SK-N-SH (cell line): Measurements from ENCODE around the gene ASPSCR1. TPM values are rescaled to one million over a fixed set of nuclear protein-coding genes. Genes with fewer than 3 reads are reported as not detected.

Source experiments
- CTCF ChIA-PET: fragments of 300-600, 350-600 bp; formaldehyde crosslinking; extraction: SDS; loops from one replicate; lab custom pipeline; 2021; lab: Yijun Ruan, JAX
- POLR2A ChIA-PET: fragments of 350-600 bp; sonication (Branson Sonifier 250); formaldehyde crosslinking; extraction: SDS; loops from one replicate; lab custom pipeline; 2020; ENCODE audit warnings: antibody characterized with exemption, inconsistent platforms; lab: Yijun Ruan, JAX
- DNase-seq: peaks from one replicate; pipeline ENCODE4 v3.0.0; 2012
- H2AFZ ChIP-seq: fragments of 200-600 bp; sonication (generic); 2 replicates; pipeline ENCODE4 v1.8.1; 2016; ENCODE audit warnings: antibody characterized with exemption, mild to moderate bottlenecking, low read depth
- H3F3A ChIP-seq: fragments of 200-600 bp; sonication (generic); replicated peaks from 2 replicates; pipeline ENCODE3; 2016; ENCODE audit warnings: antibody characterized with exemption, mild to moderate bottlenecking; ENCODE audit not compliant: insufficient read depth
- H3K27ac ChIP-seq, 2 experiments: fragments of 200-500 bp in 1 of 2; fragments of 200-600 bp in 1 of 2; sonication (Bioruptor generic) in 1 of 2; sonication (generic), shearing (Covaris generic) in 1 of 2; 2 replicates each; pipeline versions ENCODE4 v1.5.1 to v1.6.1; 2014 to 2016; ENCODE audit warnings: low read depth in 2 of 2, inconsistent platforms in 1 of 2, low read length in 1 of 2, mild to moderate bottlenecking in 1 of 2, mixed read lengths in 1 of 2
- H3K27me3 ChIP-seq: fragments of 200-600 bp; sonication (generic), shearing (Covaris generic); 2 replicates; pipeline ENCODE4 v1.6.1; 2016; ENCODE audit warnings: mixed run types; ENCODE audit not compliant: insufficient read depth
- H3K36me3 ChIP-seq, 2 experiments: fragments of 200-500 bp in 1 of 2; fragments of 200-600 bp in 1 of 2; sonication (Bioruptor generic) in 1 of 2; sonication (generic) in 1 of 2; replicated peaks in 1 of 2; 2 replicates each; pipeline versions ENCODE3 to v1.5.1; 2014 to 2016; ENCODE audit warnings: low read length in 1 of 2, mild to moderate bottlenecking in 1 of 2; ENCODE audit not compliant: insufficient read depth in 2 of 2, control insufficient read depth in 1 of 2
- H3K4me1 ChIP-seq, 2 experiments: fragments of 200-500 bp in 1 of 2; fragments of 200-600 bp in 1 of 2; sonication (Bioruptor generic) in 1 of 2; sonication (generic), shearing (Covaris generic) in 1 of 2; 2 replicates each; pipeline versions ENCODE4 v1.5.1 to v1.6.1; 2014 to 2016; ENCODE audit warnings: low read depth in 1 of 2, low read length in 1 of 2, mixed run types in 1 of 2; ENCODE audit not compliant: insufficient read depth in 2 of 2, control insufficient read depth in 1 of 2
- H3K4me2 ChIP-seq: fragments of 200-600 bp; sonication (generic), shearing (Covaris generic); 2 replicates; pipeline ENCODE4 v1.6.1; 2017; ENCODE audit warnings: mixed run types
- H3K4me3 ChIP-seq, 2 experiments: fragments of 200-500 bp in 1 of 2; fragments of 200-600 bp in 1 of 2; sonication (Bioruptor generic) in 1 of 2; sonication (generic), shearing (Covaris generic) in 1 of 2; 2 replicates each; pipeline versions ENCODE4 v1.5.1 to v1.8.1; 2014 to 2016; ENCODE audit warnings: low read depth in 2 of 2, inconsistent platforms in 1 of 2, low read length in 1 of 2, mild to moderate bottlenecking in 1 of 2, mixed read lengths in 1 of 2, moderate library complexity in 1 of 2
- H3K79me2 ChIP-seq: fragments of 200-600 bp; sonication (generic); 2 replicates; pipeline ENCODE4 v1.8.1; 2017; ENCODE audit warnings: mild to moderate bottlenecking; ENCODE audit not compliant: insufficient read depth
- H3K9ac ChIP-seq: fragments of 200-600 bp; sonication (generic); 2 replicates; pipeline ENCODE4 v1.6.1; 2017; ENCODE audit warnings: mixed run types
- H3K9me2 ChIP-seq: fragments of 200-600 bp; sonication (generic); 2 replicates; pipeline ENCODE4 v1.6.1; 2017; ENCODE audit warnings: mixed run types
- H3K9me3 ChIP-seq: fragments of 200-600 bp; sonication (generic); 2 replicates; pipeline ENCODE4 v1.6.1; 2017; ENCODE audit warnings: mixed run types, mild to moderate bottlenecking, moderate library complexity
- H4K20me1 ChIP-seq: fragments of 200-600 bp; sonication (generic); 2 replicates; pipeline ENCODE4 v1.6.1; 2017; ENCODE audit warnings: mild to moderate bottlenecking, mixed run types; ENCODE audit not compliant: insufficient read depth
- CHD2 ChIP-seq: fragments of 150-350 bp; IDR thresholded peaks from 2 replicates; pipeline ENCODE4 v1.6.1; 2018; ENCODE audit warnings: low read length; ENCODE audit not compliant: partially characterized antibody
- CTCF ChIP-seq: fragments of 200-600 bp; sonication (generic); IDR thresholded peaks from 2 replicates; pipeline ENCODE4 v1.6.1; 2017; ENCODE audit warnings: antibody characterized with exemption, mild to moderate bottlenecking, moderate library complexity
- GATA2 ChIP-seq: sonication (generic); formaldehyde crosslinking; IDR thresholded peaks from 2 replicates; pipeline ENCODE4 v1.5.0; 2020; ENCODE audit warnings: mild to moderate bottlenecking, missing genetic modification reagents
- MEF2A ChIP-seq: IDR thresholded peaks from 2 replicates; pipeline ENCODE4 v1.4.0; 2012; ENCODE audit warnings: low read depth, borderline replicate concordance
- RCOR1 ChIP-seq: fragments of 150-350 bp; IDR thresholded peaks from 2 replicates; pipeline ENCODE4 v1.6.1; 2017; ENCODE audit warnings: antibody characterized with exemption, low read length
- REST ChIP-seq: IDR thresholded peaks from 2 replicates; pipeline ENCODE4 v1.6.1; 2012; ENCODE audit warnings: mild to moderate bottlenecking, low read depth, low read length, moderate library complexity
- RFX5 ChIP-seq: IDR thresholded peaks from 2 replicates; pipeline ENCODE4 v1.6.1; 2012; ENCODE audit warnings: mild to moderate bottlenecking, improper control_type of control experiment, low read length
- RXRA ChIP-seq: IDR thresholded peaks from 2 replicates; pipeline ENCODE4 v1.4.0; 2012; ENCODE audit warnings: low read depth, mild to moderate bottlenecking, borderline replicate concordance
- TAF1 ChIP-seq: IDR thresholded peaks from 2 replicates; pipeline ENCODE4 v1.6.1; 2012; ENCODE audit warnings: low read depth, mild to moderate bottlenecking, low read length, moderate library complexity, borderline replicate concordance
- TEAD4 ChIP-seq: IDR thresholded peaks from 2 replicates; pipeline ENCODE4 v1.4.0; 2012; ENCODE audit warnings: mild to moderate bottlenecking, borderline replicate concordance; ENCODE audit not compliant: insufficient read depth
- YY1 ChIP-seq: IDR thresholded peaks from 2 replicates; pipeline ENCODE4 v1.4.0; 2012; ENCODE audit warnings: low read depth, mild to moderate bottlenecking
- WGBS: methylation state at CpG from one replicate; pipeline ENCODE4 v1.1.6; 2017; ENCODE audit warnings: low lambda C conversion rate; 5-methylcytosine and 5-hydroxymethylcytosine counted together
- polyA plus RNA-seq, 3 experiments: library from polyadenylated mRNA; depleted of rRNA; stranded (reverse); fragments of >200 nt; gene quantifications; 2 replicates each; pipeline ENCODE4 v1.2.3, GENCODE V29; 2012
- TF ChIP-seq, protein P1 (sequence below): fragments of 150-350 bp; IDR thresholded peaks from 2 replicates; pipeline ENCODE4 v1.6.1; 2016; ENCODE audit warnings: mild to moderate bottlenecking, low read depth, low read length
- TF ChIP-seq, protein P2 (sequence below): IDR thresholded peaks from 2 replicates; pipeline ENCODE4 v1.4.0; 2012; ENCODE audit warnings: low read depth, borderline replicate concordance
- TF ChIP-seq, protein P3 (sequence below): IDR thresholded peaks from 2 replicates; pipeline ENCODE4 v1.4.0; 2012; ENCODE audit warnings: low read depth, borderline replicate concordance

The ASPSCR1 gene
- polyA plus RNA-seq, 1 of the 3 experiments (the other 2 are of a cell fraction): 36.2 TPM

DNA sequence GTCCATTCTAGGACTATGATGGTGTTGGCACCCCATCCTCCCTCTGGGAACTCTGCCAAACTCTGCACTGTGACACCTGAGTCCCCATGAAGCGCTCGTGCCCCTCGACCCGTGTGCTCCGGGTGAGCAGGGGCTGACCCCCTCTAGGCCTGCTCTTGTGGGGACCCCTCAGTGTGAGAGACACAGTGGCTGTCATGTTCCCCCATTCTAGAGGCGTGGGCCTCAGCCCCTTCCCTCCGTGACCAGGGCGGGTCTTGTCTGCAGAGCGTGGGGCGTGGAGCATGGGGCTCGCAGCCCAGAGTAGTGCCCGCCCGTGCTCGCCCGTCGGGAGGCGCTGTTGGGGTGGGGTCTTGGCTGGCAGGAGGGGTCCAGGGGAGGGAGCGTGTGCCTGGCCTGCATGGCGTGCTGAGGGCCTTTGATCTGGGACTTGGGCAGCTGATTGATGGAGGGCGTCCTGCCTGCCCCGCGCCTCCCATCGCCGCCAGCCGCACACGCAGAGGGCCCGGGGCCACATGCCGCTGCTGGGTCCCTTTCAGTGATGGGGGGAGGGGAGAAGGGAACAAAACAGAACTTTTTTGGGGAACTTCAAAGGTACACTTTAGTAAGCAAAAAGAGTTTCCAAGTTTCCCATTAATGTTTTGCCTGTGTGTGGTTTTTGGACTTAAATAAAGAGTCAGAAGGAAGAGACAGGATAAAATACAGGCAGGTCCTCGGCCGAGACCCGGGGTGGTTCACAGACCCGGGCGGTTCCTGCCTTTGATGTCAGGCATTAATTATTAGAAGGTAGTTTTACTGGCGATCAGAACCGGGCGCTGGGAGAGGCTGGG, 22.8 kb downstream of the ASPSCR1 start:
- H3K4me3 ChIP-seq: no peak overlapping the region
- CTCF ChIA-PET: interaction anchor here (6.3 kb wide), 1 partner anchor 39 kb away, joined by 56 read pairs; the partner anchor contains the start of gene NOTUM
- H3K4me1 ChIP-seq: peaks cover 3 to 25% of the 10 kb centered on the region in 2 experiments; a peak in 3 of 4 replicates
- H3K9me2 ChIP-seq: no peaks in the 10 kb centered on the region
- peaks cover 11% of the 10 kb centered on the region for H3K79me2 ChIP-seq
- no peak overlapping the region for H3K9ac ChIP-seq
- no peak overlapping the region for H3K27ac ChIP-seq
- 94% methylated on average over 31 of the region's 36 CpGs for WGBS
- H2AFZ ChIP-seq: no peak overlapping the region
- no peaks in the 10 kb centered on the region for H3K36me3 ChIP-seq
- no peak for DNase-seq
- peaks cover 28% of the 10 kb centered on the region for H3F3A ChIP-seq
- no peaks in the 10 kb centered on the region for H3K9me3 ChIP-seq
- no peaks in the 10 kb centered on the region for H4K20me1 ChIP-seq
- POLR2A ChIA-PET: no interaction called here
- H3K4me2 ChIP-seq: no peak overlapping the region
- TF ChIP-seq RCOR1: no peak
- TF ChIP-seq RXRA: no peak
- no peak for TF ChIP-seq TEAD4
- no peak for TF ChIP-seq REST
- TF ChIP-seq RFX5: no peak
- TF ChIP-seq, protein P1, sequence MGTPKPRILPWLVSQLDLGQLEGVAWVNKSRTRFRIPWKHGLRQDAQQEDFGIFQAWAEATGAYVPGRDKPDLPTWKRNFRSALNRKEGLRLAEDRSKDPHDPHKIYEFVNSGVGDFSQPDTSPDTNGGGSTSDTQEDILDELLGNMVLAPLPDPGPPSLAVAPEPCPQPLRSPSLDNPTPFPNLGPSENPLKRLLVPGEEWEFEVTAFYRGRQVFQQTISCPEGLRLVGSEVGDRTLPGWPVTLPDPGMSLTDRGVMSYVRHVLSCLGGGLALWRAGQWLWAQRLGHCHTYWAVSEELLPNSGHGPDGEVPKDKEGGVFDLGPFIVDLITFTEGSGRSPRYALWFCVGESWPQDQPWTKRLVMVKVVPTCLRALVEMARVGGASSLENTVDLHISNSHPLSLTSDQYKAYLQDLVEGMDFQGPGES: no peak
- H3K27me3 ChIP-seq: no peaks in the 10 kb centered on the region

DNA sequence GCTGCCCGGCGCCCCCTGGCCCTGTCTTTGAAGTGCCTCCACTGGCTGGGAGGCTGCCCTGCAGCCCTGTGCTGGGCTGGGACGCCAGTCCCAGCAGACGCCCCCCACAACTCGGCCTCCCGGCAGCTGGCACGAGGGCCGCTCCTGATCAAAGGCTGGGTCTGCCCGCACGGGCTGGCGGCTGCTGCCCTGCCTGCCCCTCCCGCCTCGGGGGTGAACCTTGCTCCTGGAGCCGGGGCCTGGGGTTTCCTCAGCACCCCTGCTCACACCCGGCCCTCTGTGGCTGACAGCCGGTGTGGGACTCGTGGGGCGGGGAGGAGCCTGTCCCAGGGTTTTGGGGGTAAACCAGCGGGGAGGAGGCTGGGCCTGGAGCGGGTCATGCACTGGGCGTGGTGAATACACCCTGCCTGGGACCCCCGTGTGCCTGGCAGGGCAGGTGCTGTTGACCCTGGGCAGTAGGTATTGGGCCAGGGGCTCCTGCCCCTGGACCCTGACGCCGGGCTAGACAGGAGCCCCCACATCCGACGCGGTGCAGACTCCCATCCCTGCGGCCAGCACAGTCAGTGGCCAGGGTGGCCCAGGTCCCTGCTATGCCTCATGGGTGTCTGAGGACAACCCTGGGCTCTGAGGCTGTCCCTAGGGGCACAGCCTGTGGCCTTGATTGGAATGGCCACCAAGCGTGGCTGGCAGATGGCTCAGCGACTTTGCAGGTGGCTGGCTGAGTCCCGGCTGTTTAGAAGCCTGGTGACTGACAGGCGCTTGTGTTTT, 23.6 kb downstream of the ASPSCR1 start:
- no peaks in the 10 kb centered on the region for H3K9me3 ChIP-seq
- peaks cover 28% of the 10 kb centered on the region for H3F3A ChIP-seq
- DNase-seq: no peak
- no peaks in the 10 kb centered on the region for H4K20me1 ChIP-seq
- H2AFZ ChIP-seq: no peak overlapping the region
- H3K4me1 ChIP-seq: peaks cover 3 to 32% of the 10 kb centered on the region in 2 experiments; a peak in 3 of 4 replicates
- no peak overlapping the region for H3K9ac ChIP-seq
- no peaks in the 10 kb centered on the region for H3K36me3 ChIP-seq
- H3K27ac ChIP-seq: no peak overlapping the region
- peaks cover 14% of the 10 kb centered on the region for H3K79me2 ChIP-seq
- CTCF ChIA-PET: interaction anchor here (4.4 kb wide), 1 partner anchor 40 kb away, joined by 53 read pairs; the partner anchor contains the start of gene NOTUM
- H3K4me3 ChIP-seq: no peak overlapping the region
- POLR2A ChIA-PET: no interaction called here
- no peaks in the 10 kb centered on the region for H3K27me3 ChIP-seq
- H3K9me2 ChIP-seq: no peaks in the 10 kb centered on the region
- WGBS: 96% methylated on average over 9 of the region's 32 CpGs
- no peak overlapping the region for H3K4me2 ChIP-seq
- TF ChIP-seq YY1: no peak
- TF ChIP-seq, protein P2, sequence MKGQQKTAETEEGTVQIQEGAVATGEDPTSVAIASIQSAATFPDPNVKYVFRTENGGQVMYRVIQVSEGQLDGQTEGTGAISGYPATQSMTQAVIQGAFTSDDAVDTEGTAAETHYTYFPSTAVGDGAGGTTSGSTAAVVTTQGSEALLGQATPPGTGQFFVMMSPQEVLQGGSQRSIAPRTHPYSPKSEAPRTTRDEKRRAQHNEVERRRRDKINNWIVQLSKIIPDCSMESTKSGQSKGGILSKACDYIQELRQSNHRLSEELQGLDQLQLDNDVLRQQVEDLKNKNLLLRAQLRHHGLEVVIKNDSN: no peak
- TF ChIP-seq CTCF: no peak
- TF ChIP-seq, protein P3, sequence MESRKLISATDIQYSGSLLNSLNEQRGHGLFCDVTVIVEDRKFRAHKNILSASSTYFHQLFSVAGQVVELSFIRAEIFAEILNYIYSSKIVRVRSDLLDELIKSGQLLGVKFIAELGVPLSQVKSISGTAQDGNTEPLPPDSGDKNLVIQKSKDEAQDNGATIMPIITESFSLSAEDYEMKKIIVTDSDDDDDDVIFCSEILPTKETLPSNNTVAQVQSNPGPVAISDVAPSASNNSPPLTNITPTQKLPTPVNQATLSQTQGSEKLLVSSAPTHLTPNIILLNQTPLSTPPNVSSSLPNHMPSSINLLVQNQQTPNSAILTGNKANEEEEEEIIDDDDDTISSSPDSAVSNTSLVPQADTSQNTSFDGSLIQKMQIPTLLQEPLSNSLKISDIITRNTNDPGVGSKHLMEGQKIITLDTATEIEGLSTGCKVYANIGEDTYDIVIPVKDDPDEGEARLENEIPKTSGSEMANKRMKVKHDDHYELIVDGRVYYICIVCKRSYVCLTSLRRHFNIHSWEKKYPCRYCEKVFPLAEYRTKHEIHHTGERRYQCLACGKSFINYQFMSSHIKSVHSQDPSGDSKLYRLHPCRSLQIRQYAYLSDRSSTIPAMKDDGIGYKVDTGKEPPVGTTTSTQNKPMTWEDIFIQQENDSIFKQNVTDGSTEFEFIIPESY: no peak
- no peak for TF ChIP-seq TAF1
- TF ChIP-seq CHD2: no peak
- no peak for TF ChIP-seq MEF2A
- no peak for TF ChIP-seq GATA2
